ENCODE measurements around the gene SYNPO.

DNA sequence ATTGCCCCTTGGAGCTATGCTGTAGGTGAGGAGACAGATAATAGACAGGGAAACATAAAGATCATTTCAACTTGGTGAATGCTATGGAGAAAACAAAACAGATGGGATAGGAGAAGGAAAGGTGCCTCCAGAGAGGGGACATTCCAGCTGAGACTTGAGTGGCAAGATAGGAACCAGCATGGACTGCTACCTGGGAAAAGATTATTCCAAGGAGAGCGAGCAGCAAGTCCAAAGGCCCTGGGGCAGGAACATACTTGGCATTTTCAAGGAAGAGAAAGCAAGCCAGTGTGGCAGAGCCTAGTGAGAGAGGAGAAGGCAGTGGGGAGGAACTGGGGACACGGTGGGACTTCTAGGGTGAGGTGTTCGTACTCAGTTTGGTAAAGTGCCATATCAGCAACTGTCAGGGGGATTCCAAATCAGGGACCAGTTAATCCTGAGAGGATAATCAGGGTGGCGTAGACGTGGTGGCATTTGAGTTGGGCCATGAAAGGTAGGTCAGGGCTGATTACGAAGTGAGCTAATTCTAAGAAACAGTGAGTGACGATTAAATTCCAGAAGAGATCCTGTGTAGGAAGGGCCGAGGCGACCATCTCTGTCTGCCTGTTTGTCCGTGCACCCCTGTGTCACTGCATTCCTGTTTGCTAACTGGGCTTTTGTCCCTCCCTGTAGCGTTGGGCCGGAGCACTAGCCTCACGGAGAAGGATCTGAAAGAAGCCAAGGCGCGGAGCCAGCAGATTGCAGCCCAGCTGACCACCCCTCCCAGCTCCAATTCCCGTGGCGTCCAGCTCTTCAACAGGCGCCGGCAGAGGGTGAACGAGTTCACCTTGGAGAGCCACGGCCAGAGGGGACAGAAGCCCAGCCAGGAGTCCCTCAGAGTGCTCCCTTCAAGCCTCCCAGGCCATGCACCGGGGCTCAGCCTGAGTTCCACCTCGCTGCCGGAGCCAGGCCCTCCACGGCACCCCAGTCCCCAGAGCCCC is 7.1 kb downstream of the SYNPO start:
- TF ChIP-seq EZH2 (IDR thresholded peaks at IDR 0.05; ENCODE audit: low read length), result no peak
- TF ChIP-seq, protein P1, sequence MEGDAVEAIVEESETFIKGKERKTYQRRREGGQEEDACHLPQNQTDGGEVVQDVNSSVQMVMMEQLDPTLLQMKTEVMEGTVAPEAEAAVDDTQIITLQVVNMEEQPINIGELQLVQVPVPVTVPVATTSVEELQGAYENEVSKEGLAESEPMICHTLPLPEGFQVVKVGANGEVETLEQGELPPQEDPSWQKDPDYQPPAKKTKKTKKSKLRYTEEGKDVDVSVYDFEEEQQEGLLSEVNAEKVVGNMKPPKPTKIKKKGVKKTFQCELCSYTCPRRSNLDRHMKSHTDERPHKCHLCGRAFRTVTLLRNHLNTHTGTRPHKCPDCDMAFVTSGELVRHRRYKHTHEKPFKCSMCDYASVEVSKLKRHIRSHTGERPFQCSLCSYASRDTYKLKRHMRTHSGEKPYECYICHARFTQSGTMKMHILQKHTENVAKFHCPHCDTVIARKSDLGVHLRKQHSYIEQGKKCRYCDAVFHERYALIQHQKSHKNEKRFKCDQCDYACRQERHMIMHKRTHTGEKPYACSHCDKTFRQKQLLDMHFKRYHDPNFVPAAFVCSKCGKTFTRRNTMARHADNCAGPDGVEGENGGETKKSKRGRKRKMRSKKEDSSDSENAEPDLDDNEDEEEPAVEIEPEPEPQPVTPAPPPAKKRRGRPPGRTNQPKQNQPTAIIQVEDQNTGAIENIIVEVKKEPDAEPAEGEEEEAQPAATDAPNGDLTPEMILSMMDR (optimal IDR thresholded peaks at IDR 0.05 in 1 of 3, IDR thresholded peaks at IDR 0.05 in 1 of 3, conservative IDR thresholded peaks at IDR 0.05 in 1 of 3; ENCODE audit: extremely low read depth in 1 of 3, insufficient read depth in 2 of 3, low read length in 3 of 3), result no peak
